Measurements from ENCODE around the gene GRK6.

DNA sequence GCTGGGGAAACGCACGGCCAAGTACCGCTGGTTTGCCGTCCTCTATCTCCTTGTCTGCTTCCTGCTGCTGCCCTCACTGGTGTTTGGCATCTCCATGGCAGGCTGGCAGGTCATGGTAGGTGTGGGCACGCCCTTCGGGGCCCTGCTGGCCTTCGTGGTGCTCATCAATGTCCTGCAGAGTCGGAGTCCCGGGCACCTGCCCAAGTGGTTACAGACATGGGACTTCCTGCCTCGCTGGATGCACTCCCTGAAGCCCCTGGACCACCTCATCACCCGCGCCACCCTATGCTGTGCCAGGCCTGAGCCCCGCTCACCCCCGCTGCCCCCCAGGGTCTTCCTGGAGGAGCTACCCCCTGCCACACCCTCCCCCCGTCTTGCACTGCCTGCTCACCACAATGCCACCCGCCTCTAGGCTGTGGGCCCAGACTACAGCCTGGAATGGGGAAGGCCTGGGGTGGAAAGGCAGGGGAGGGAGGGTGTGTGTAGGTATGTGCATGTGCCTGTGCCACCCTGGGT is 28.5 kb upstream of the GRK6 start:
- TF ChIP-seq EP300 (IDR thresholded peaks at IDR 0.05) = no peak
- TF ChIP-seq POLR2A (IDR thresholded peaks at IDR 0.05; ENCODE audit: low read depth) = no peak
- TF ChIP-seq CTCF (IDR thresholded peaks at IDR 0.05) = no peak
